ENCODE results near the gene RBM45. TPM values are rescaled to one million over a fixed set of nuclear protein-coding genes. Genes with fewer than 3 reads are reported as not detected.
"Not testable (repeated sequence)": the region's sequence is repeated elsewhere in the genome, so short reads cannot be mapped to it uniquely, and the experiment has no call there.

The RBM45 gene
- total RNA-seq, 2 donors from 2014 or later, result 4.9 to 12.3 TPM

GRCh38 chr2:178136321-178137025, 24.2 kb downstream of the RBM45 start:
- Mint-ChIP-seq H3K9me3 (no peaks in the 10 kb centered on the region), H3K27ac (peak overlapping the region in 1 of 2 donors; percentile 30), H3K36me3 (no peaks in the 10 kb centered on the region)
- DNase-seq (ENCODE audit: low spot score in 2 of 2) (no peak), ATAC-seq (no peak)

DNA sequence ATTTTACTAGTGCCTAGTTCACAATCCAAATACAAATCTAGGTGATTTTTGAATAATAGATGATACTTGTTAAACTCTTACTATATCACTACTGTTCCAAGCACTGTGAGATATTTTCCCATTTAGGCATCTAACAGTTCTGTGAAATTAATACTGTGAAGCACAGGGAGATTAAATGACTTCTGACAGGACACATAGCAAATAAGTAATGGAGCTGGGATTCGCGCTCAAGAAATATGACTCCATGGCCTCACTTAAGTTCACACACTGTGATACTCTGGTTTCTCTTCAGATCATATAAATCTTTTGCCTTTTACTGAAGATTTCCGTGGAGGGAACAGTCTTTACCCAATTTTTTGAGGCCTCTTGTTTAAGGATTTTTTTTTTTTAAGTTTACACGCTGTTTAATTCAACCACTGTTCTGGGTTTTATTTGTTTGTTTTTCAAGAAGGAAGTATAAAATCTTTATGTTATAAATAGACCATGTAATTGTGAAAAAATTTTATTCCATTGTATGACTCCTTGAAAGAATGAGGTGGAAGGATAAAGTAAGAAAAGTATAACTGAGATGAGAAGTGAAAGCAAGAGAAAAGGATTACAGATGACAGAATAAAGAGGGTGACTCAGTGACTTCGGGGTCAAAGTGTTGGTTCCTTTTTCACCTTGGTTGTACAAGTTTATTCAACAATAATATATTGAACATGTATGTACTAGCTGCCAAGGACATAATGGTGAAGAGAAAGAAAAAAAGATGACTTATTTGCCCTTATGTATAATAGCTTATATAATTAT, 30.2 kb downstream of the RBM45 start:
- Mint-ChIP-seq H3K36me3 (no peaks in the 10 kb centered on the region), H3K27ac (no peak overlapping the region), H3K9me3 (no peaks in the 10 kb centered on the region)
- DNase-seq (ENCODE audit: low spot score in 2 of 2) (no peak), ATAC-seq (peak in 1 of 2 donors; percentile 71)

DNA sequence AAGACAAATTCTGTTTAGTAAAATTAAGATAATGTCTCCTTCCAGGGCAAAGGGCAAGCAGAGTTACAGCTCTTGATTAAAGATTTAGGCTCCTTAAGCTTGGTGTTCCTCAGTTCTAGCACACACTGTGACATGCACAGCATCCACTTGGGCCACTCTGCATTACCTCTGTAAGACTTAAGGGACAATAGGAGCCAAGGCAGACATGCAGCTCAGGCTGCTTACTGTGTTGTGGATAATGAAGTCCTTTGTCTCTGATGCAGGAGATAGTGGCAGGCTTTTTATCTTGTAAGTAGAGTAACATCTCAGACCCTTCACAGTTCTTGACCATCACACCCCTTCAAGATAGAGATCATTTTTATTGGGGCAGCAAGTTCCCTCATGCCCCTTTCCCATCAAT, 31.2 kb downstream of the RBM45 start:
- Mint-ChIP-seq H3K36me3 (no peaks in the 10 kb centered on the region), H3K27ac (no peak overlapping the region), H3K9me3 (no peaks in the 10 kb centered on the region)
- no peak for ATAC-seq
- no peak for DNase-seq (ENCODE audit: low spot score in 2 of 2)

GRCh38 chr2:178152033-178152432, 39.8 kb downstream of the RBM45 start:
- H3K9me3 Mint-ChIP-seq, result peaks cover 0 to 10% of the 10 kb centered on the region in 2 donors
- no peak overlapping the region for H3K27ac Mint-ChIP-seq
- ATAC-seq (no peak), DNase-seq (ENCODE audit: low spot score in 2 of 2) (no peak)
- H3K36me3 Mint-ChIP-seq, result peaks cover 0 to 9% of the 10 kb centered on the region in 2 donors

GRCh38 chr2:178152542-178152941, 40.3 kb downstream of the RBM45 start:
- Mint-ChIP-seq H3K27ac (no peak overlapping the region), H3K36me3 (peaks cover 0 to 9% of the 10 kb centered on the region in 2 donors), H3K9me3 (peaks cover 0 to 10% of the 10 kb centered on the region in 2 donors)
- DNase-seq (ENCODE audit: low spot score in 2 of 2) (no peak), ATAC-seq (no peak)

DNA sequence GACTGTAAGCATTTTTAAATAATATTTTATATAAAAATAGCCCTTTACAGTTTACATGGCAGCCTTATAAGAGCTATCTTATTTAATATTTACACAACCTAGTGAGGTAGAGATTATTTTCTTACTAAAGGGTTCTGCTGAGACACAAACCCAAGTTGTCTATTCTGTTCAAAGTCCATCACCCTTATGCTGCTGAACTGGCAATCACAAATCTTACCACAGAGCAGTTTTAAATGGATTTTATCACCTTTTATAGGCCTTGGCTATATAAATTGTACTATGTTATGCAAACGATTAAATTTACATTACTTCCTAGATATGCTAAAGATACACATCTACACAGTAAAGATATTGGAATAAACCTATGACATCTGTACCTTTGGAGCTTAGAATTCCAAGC, 40.7 kb downstream of the RBM45 start:
- Mint-ChIP-seq H3K9me3 (peaks cover 0 to 10% of the 10 kb centered on the region in 2 donors), H3K27ac (no peak overlapping the region), H3K36me3 (peaks cover 0 to 9% of the 10 kb centered on the region in 2 donors)
- DNase-seq (ENCODE audit: low spot score in 2 of 2) (no peak), ATAC-seq (no peak)

DNA sequence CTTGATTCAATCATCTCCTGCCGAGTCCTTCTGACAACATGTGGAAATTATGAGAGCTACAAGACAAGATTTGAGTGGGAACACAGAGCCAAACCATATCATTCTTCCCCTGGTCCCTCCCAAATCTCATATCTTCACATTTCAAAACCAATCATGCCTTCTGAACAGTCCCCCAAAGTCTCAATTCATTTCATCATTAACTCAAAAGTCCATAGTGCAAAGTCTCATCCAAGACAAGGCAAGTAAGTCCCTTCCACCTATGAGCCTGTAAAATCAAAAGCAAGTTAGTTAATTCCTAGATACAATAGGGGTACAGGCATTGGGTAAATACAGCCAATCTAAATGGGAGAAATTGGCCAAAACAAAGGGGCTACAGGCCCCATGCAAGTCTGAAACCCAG, 41.6 kb downstream of the RBM45 start:
- H3K9me3 Mint-ChIP-seq, result peaks cover 0 to 10% of the 10 kb centered on the region in 2 donors
- not testable (repeated sequence) for H3K27ac Mint-ChIP-seq; DNase-seq (ENCODE audit: low spot score in 2 of 2); ATAC-seq; H3K36me3 Mint-ChIP-seq

- Mint-ChIP-seq H3K27ac (no peak overlapping the region), H3K9me3 (peaks cover 0 to 10% of the 10 kb centered on the region in 2 donors), H3K36me3 (peaks cover 0 to 9% of the 10 kb centered on the region in 2 donors)
- DNase-seq (ENCODE audit: low spot score in 2 of 2) (no peak), ATAC-seq (no peak)
Observed at GRCh38 chr2:178155524-178155923, 43.3 kb downstream of the RBM45 start.

GRCh38 chr2:178157574-178157973, 45.3 kb downstream of the RBM45 start:
- no peak for DNase-seq (ENCODE audit: low spot score in 2 of 2)
- Mint-ChIP-seq H3K27ac (no peak overlapping the region), H3K9me3 (peaks cover 0 to 10% of the 10 kb centered on the region in 2 donors), H3K36me3 (peaks cover 0 to 9% of the 10 kb centered on the region in 2 donors)
- ATAC-seq, result no peak

DNA sequence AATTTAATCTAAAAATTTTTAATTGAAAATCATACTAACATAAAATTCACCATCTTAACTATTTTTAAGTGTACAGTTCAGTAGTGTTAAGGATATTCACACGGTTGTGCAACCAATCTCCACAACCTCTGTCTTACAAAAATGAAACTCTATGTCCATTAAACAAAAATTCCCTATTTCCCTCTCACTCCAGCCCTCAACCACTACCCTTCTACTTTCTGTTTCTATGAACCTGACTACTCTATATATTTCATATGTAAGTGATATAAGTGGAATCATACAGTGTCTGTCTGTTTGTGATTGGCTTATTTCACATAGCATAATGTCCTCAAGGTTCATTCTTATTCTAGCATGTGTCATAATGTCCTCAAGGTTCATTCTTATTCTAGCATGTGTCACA, 47.7 kb downstream of the RBM45 start:
- Mint-ChIP-seq H3K27ac (no peak overlapping the region), H3K9me3 (peaks cover 0 to 10% of the 10 kb centered on the region in 2 donors), H3K36me3 (peaks cover 0 to 9% of the 10 kb centered on the region in 2 donors)
- ATAC-seq (no peak), DNase-seq (ENCODE audit: low spot score in 2 of 2) (no peak)

DNA sequence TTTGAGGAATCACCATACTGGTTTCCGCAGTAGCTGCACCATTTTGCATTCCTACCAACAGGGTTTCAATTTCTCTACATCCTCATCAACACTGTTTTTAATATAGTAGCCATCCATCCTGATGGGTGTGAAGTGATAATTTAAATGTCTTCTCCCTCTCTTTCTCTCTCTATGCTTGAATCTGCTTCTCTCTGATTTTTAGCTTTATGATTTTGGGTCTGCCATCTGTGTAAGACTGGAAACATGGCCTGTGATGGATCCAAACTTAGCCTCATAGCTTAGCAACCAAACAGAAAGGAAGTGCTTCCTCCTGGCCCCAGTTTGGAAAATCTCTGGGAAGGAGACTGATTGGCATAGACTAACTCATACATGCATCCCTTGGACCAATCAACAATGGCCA, 48.4 kb downstream of the RBM45 start:
- no peak for ATAC-seq
- no peak for DNase-seq (ENCODE audit: low spot score in 2 of 2)
- Mint-ChIP-seq H3K27ac (no peak overlapping the region), H3K36me3 (peaks cover 0 to 3% of the 10 kb centered on the region in 2 donors), H3K9me3 (peaks cover 0 to 3% of the 10 kb centered on the region in 2 donors)

DNA sequence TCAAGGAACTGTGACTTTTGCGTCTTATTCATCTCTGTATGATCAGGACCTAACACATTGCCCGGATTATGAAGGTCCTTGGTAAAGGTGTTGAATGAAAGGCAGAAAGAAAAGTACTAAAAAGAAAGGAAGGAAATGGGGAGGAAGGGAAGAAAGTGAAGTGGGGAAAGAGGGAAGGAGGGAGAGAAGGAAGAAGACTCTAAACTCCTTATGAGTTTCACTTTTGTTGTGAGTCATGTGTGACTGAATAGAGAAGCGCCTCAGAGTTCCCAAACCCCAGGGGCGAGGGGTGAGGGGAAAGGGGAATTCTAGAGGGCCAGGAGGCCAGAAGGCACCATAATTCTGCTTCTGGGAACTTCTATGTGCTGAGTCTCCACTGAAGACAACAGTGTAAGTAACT, 51.2 kb downstream of the RBM45 start:
- ATAC-seq, result no peak
- no peak overlapping the region for H3K27ac Mint-ChIP-seq

GRCh38 chr2:178163911-178164310, 51.7 kb downstream of the RBM45 start:
- ATAC-seq, result no peak
- DNase-seq (ENCODE audit: low spot score in 2 of 2), result no peak
- no peak overlapping the region for H3K27ac Mint-ChIP-seq
- H3K9me3 Mint-ChIP-seq, result no peaks in the 10 kb centered on the region
- H3K36me3 Mint-ChIP-seq, result no peaks in the 10 kb centered on the region

More for the DNA sequence above, 51.2 kb downstream of the RBM45 start:
- Mint-ChIP-seq H3K36me3 (no peaks in the 10 kb centered on the region), H3K9me3 (no peaks in the 10 kb centered on the region)
- DNase-seq (ENCODE audit: low spot score in 2 of 2), result no peak

DNA sequence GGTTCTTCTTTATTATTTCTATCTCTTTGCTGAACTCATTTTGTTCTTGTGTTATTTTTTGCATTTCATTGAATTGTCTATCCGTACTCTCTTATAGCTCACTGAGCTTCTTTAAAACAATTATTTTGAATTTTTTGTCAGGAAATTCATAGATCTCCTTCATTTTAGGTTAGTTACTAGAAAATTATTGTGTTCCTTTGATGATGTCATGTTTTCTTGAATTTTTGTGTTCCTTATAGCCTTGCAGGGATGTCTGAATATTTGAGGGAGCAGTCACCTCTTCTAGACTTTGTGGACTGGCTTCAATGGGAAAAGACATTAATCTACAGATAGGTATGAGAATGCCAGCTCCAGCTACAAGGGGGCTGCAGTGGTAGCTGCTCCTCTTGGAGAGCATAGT, 61.4 kb downstream of the RBM45 start:
- peaks cover 0 to 4% of the 10 kb centered on the region in 2 donors for H3K9me3 Mint-ChIP-seq
- DNase-seq (ENCODE audit: low spot score in 2 of 2) (no peak), ATAC-seq (no peak)
- no peak overlapping the region for H3K27ac Mint-ChIP-seq
- H3K36me3 Mint-ChIP-seq, result peaks cover 0 to 4% of the 10 kb centered on the region in 2 donors

GRCh38 chr2:178177066-178177679, 64.9 kb downstream of the RBM45 start:
- DNase-seq (ENCODE audit: low spot score in 2 of 2) (no peak), ATAC-seq (no peak)
- peaks cover 0 to 4% of the 10 kb centered on the region in 2 donors for H3K36me3 Mint-ChIP-seq
- H3K27ac Mint-ChIP-seq, result no peak overlapping the region
- peaks cover 0 to 4% of the 10 kb centered on the region in 2 donors for H3K9me3 Mint-ChIP-seq
